ENCODE results near the gene NCBP3.

The NCBP3 gene

GRCh38 chr17:3861761-3862681 is 16.0 kb upstream of the NCBP3 start:
- Histone ChIP-seq H3K36me3 (ENCODE audit: control insufficient read depth in 2 of 2, insufficient read depth in 1 of 2, low read length in 2 of 2) (peaks cover 0 to 54% of the 10 kb centered on the region in 2 experiments; a peak in 2 of 3 replicates), H3K4me1 (ENCODE audit: control insufficient read depth, insufficient read depth, low read length) (no peaks in the 10 kb centered on the region), H3K27ac (ENCODE audit: extremely low read depth, low read depth, low read length) (no peak overlapping the region), H3K4me3 (ENCODE audit: low read depth, low read length) (no peak overlapping the region), H3K9me3 (ENCODE audit: control insufficient read depth, insufficient read depth, low read depth, low read length) (no peaks in the 10 kb centered on the region)
- POLR2A ChIA-PET: no interaction called here
- CTCF ChIA-PET: interaction anchor here (0.6 to 4.4 kb wide), 9 partner anchors 11 to 142 kb away, joined by 3 to 68 read pairs (median 9); partner anchors contain the start of gene NCBP3
- TF ChIP-seq ZNF174 (tag by site-specific recombination; IDR thresholded peaks at IDR 0.05): no peak
- peak; percentile 19; the same call in 1 of the 2 replicates for TF ChIP-seq HIC1 (tag by site-specific recombination; IDR thresholded peaks at IDR 0.05)

GRCh38 chr17:3860939-3861700 is 15.1 kb upstream of the NCBP3 start:
- ChIA-PET CTCF (interaction anchor here (0.8 to 4.4 kb wide), 7 partner anchors 15 to 143 kb away, joined by 3 to 68 read pairs (median 9); partner anchors contain the start of gene NCBP3), POLR2A (no interaction called here)
- Histone ChIP-seq H3K4me1 (ENCODE audit: control insufficient read depth, insufficient read depth, low read length) (no peaks in the 10 kb centered on the region), H3K4me3 (ENCODE audit: low read depth, low read length) (no peak overlapping the region), H3K27ac (ENCODE audit: extremely low read depth, low read depth, low read length) (no peak overlapping the region), H3K36me3 (ENCODE audit: control insufficient read depth in 2 of 2, insufficient read depth in 1 of 2, low read length in 2 of 2) (peaks cover 0 to 50% of the 10 kb centered on the region in 2 experiments; a peak in 2 of 3 replicates), H3K9me3 (ENCODE audit: control insufficient read depth, insufficient read depth, low read depth, low read length) (no peaks in the 10 kb centered on the region)
- no peak for TF ChIP-seq FEZF1 (tag by site-specific recombination; IDR thresholded peaks at IDR 0.05)
- 0 out of 2 replicates have a peak, but pooled peaks have one; percentile 5 for TF ChIP-seq SCRT2 (tag by site-specific recombination; IDR thresholded peaks at IDR 0.05)
- TF ChIP-seq KLF9 (tag by site-specific recombination; IDR thresholded peaks at IDR 0.05; ENCODE audit: low read depth): no peak
- no peak for TF ChIP-seq ZNF2 (tag by site-specific recombination; IDR thresholded peaks at IDR 0.05)

GRCh38 chr17:3859940-3860339 is 13.9 kb upstream of the NCBP3 start:
- POLR2A ChIA-PET: interaction anchor here (0.6 to 0.9 kb wide), 2 partner anchors 14 to 192 kb away, joined by 3 to 4 read pairs; partner anchors contain the start of gene NCBP3
- no peak overlapping the region for H3K27ac ChIP-seq (ENCODE audit: extremely low read depth, low read depth, low read length)
- no peaks in the 10 kb centered on the region for H3K9me3 ChIP-seq (ENCODE audit: control insufficient read depth, insufficient read depth, low read depth, low read length)
- peaks cover 0 to 38% of the 10 kb centered on the region in 2 experiments; a peak in 2 of 3 replicates for H3K36me3 ChIP-seq (ENCODE audit: control insufficient read depth in 2 of 2, insufficient read depth in 1 of 2, low read length in 2 of 2)
- no peaks in the 10 kb centered on the region for H3K4me1 ChIP-seq (ENCODE audit: control insufficient read depth, insufficient read depth, low read length)
- no peak overlapping the region for H3K4me3 ChIP-seq (ENCODE audit: low read depth, low read length)
- CTCF ChIA-PET: interaction anchor here (0.8 to 1.0 kb wide), 2 partner anchors 11 to 122 kb away, joined by 3 to 4 read pairs; no protein-coding TSS in a partner anchor
- TF ChIP-seq KLF8 (tag by site-specific recombination; IDR thresholded peaks at IDR 0.05): no peak
- TF ChIP-seq PRDM10 (tag by site-specific recombination; IDR thresholded peaks at IDR 0.05): 0 out of 2 replicates have a peak, but pooled peaks have one; percentile 47
- TF ChIP-seq ZNF366 (tag by site-specific recombination; conservative IDR thresholded peaks at IDR 0.05): no peak
- peak; percentile 29; the same call in 1 of the 2 replicates for TF ChIP-seq ZNF341 (tag by site-specific recombination; IDR thresholded peaks at IDR 0.05; ENCODE audit: low read depth)
- no peak for TF ChIP-seq BCL6B (tag by site-specific recombination; IDR thresholded peaks at IDR 0.05)
- TF ChIP-seq ZNF660 (tag by site-specific recombination; IDR thresholded peaks at IDR 0.05): no peak
- TF ChIP-seq ZNF600 (tag by site-specific recombination; IDR thresholded peaks at IDR 0.05): no peak
- TF ChIP-seq PRDM2 (tag by site-specific recombination; IDR thresholded peaks at IDR 0.05; ENCODE audit: borderline replicate concordance): no peak

Data from HEK293 (cell line).